ENCODE measurements around the gene HOXA3.

GRCh38 chr7:27101171-27101956 is 51.0 kb downstream of the HOXA3 start:
- no peak for TF ChIP-seq CTCF (IDR thresholded peaks at IDR 0.05; ENCODE audit: low read length)
- no peak for TF ChIP-seq EZH2 (optimal IDR thresholded peaks at IDR 0.05; ENCODE audit: low read depth, low read length)
- TF ChIP-seq EZH2phosphoT487 (IDR thresholded peaks at IDR 0.05; ENCODE audit: low read length): no peak

Data from MM.1S (cell line).